ENCODE results near the gene ABLIM2.

DNA sequence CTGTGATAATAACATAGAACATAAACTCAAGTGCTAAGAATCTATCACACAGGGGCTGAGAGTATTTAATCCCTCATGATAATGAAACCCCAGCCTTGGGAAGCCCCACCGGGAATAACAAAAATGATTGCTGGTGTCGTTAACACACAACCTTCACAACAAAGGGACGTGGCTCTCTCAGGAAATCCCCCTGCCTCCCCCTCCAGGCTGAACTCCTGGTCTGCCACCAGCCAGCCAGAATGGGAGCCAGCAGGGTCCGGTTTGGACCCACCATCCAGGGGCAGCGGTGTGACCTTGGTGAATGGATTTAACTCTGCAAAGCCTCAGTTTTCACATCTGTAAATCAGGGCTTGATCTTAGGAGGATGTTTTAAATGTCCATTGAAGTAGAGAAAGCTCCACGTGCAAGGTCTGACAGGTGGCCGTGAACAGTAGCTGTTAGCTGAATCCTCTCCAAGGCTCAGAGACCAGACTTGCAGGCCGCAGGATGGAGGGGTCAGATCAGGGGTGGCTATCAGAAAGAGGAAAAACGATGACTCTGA is 46.5 kb downstream of the ABLIM2 start:
- TF ChIP-seq CTCF (conservative IDR thresholded peaks at IDR 0.05; ENCODE audit: low read depth, low read length), result no peak
- TF ChIP-seq RFX5 (IDR thresholded peaks at IDR 0.05; ENCODE audit: low read depth, low read length), result no peak
- TF ChIP-seq, protein P1, sequence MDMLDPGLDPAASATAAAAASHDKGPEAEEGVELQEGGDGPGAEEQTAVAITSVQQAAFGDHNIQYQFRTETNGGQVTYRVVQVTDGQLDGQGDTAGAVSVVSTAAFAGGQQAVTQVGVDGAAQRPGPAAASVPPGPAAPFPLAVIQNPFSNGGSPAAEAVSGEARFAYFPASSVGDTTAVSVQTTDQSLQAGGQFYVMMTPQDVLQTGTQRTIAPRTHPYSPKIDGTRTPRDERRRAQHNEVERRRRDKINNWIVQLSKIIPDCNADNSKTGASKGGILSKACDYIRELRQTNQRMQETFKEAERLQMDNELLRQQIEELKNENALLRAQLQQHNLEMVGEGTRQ (IDR thresholded peaks at IDR 0.05; ENCODE audit: low read depth, low read length), result no peak
- TF ChIP-seq RAD21 (IDR thresholded peaks at IDR 0.05; ENCODE audit: low read length), result no peak
- TF ChIP-seq MAFK (IDR thresholded peaks at IDR 0.05; ENCODE audit: low read depth, low read length), result no peak
